Colonic mucosa (tissue), 4 donors: ENCODE results near the gene CUL1. TPM values are rescaled to one million over a fixed set of nuclear protein-coding genes. Genes with fewer than 3 reads are reported as not detected.

Experiments used
- DNase-seq: peaks from one replicate; pipeline ENCODE4 v3.0.0-alpha.2; 2020
- H3K27ac ChIP-seq: fragments of 200-600 bp; one replicate; pipeline ENCODE4 v1.8.0; 2021
- H3K27me3 ChIP-seq: fragments of 200-600 bp; one replicate; pipeline ENCODE4 v1.8.0; 2021
- H3K36me3 ChIP-seq: fragments of 200-600 bp; one replicate; pipeline ENCODE4 v1.8.0; 2021
- H3K4me1 ChIP-seq: fragments of 200-600 bp; one replicate; pipeline ENCODE4 v1.8.0; 2021; ENCODE audit warnings: mild to moderate bottlenecking
- H3K4me3 ChIP-seq: fragments of 200-600 bp; one replicate; pipeline ENCODE4 v1.8.0; 2021
- H3K9ac ChIP-seq, 2 donors: one replicate each; pipeline ENCODE4 v1.7.0; 2013; ENCODE audit warnings: control low read depth in 2 of 2, low read depth in 2 of 2, low read length in 2 of 2
- H3K9me3 ChIP-seq: fragments of 200-600 bp; one replicate; pipeline ENCODE4 v1.8.0; 2021
- CTCF ChIP-seq: fragments of 200-600 bp; IDR thresholded peaks from one replicate; pipeline ENCODE4 v1.8.0; 2022; ENCODE audit warnings: antibody characterized with exemption, mild to moderate bottlenecking
- intact Hi-C: fragments of 100-400 bp; cut with DNase I; formaldehyde crosslinking; loops from one replicate; pipeline ENCODE4 v1.14.1; 2022
- total RNA-seq, 2 donors: library from RNA; stranded (reverse); fragmentation: NEBNext Ultra II Directional in 1 of 2; extraction: Animal tissue kit (Norgen Biotek cat#: 25700) in 1 of 2; gene quantifications; one replicate each; pipeline ENCODE4 v1.2.1, GENCODE V29; 2021
- donor health status: healthy.
- donor health status: DM: no; HTN: no; CAD: no.
- donor health status: DM: no; HTN: no; CAD: no.

The CUL1 gene
- total RNA-seq, 2 donors from 2014 or later, result 36.2 to 36.9 TPM

GRCh38 chr7:148850564-148850963, 151.9 kb downstream of the CUL1 start:
- H3K27me3 ChIP-seq, result no peaks in the 10 kb centered on the region
- TF ChIP-seq CTCF, result no peak
- intact Hi-C loops, result loop anchor here (10.0 kb wide), 1 partner anchor 114 kb away; no protein-coding TSS in a partner anchor

More at GRCh38 chr7:148850564-148850963, 151.9 kb downstream of the CUL1 start:
- no peak overlapping the region for H3K27ac ChIP-seq
- no peaks in the 10 kb centered on the region for H3K36me3 ChIP-seq
- H3K9me3 ChIP-seq, result no peaks in the 10 kb centered on the region
- no peak overlapping the region for H3K4me3 ChIP-seq
- H3K9ac ChIP-seq, result no peak overlapping the region
- H3K4me1 ChIP-seq, result no peaks in the 10 kb centered on the region
- no peak for DNase-seq

Other genes with a start within 250 kb of the CUL1 start
- gene C7orf33, start 108.1 kb upstream of the CUL1 start, total RNA-seq, result not detected
- gene EZH2, start 185.4 kb downstream of the CUL1 start, total RNA-seq, result 10 to 100 TPM; 13.4 to 31.7 TPM